Stimulated activated CD8-positive, alpha-beta memory T cell treated with anti-CD3 and anti-CD28 coated beads, Interleukin-4, amount 100 ng/mL, for 24 hours (primary cell): ENCODE measurements around the gene PDXK.
"Not testable (repeated sequence)": the region's sequence is repeated elsewhere in the genome, so short reads cannot be mapped to it uniquely, and the experiment has no call there.

Source experiments
- DNase-seq: peaks from one replicate; pipeline ENCODE4 v3.0.0-alpha.2; 2020; ENCODE audit warnings: low read depth

The PDXK gene

DNA sequence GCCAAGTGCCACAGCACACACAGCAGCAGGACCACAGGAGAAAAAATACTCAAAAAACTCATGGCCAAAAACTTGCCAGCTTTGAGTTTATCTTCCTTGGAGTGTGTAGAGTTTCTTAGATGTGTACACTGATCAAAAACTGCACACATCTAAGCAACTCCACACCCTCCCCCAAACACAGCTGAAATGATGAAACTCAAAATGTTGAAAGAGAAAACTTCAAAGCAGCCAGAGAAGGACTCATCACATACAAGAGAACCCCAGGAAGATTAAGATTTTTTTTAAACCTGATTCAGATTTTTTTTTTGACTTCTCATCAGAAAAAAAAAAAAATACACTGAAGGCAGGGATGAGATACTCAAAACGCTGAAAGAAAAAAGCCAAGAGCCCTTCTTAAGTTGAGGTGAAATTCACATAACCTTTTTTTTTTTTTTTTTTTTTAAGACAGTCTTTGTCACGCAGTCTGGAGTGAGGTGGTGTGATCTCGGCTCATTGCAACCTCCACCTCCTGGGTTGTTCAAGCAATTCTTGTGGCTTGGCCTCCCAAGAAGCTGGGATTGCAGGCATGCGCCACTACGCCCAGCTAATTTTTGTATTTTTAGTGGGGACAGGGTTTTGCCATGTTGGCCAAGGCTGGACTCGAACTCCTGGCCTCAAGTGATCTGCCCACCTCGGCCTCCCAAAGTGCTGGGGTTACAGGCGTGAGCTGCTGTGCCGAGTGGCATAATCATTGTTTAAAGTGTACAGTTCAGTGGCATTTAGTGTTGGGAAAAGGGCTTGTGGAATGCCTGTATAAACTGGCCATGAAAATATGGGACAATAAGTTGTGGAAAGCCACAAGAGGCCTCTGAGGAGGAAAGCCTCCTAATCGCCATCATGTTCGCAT, 20.9 kb upstream of the PDXK start:
- no peak for DNase-seq

DNA sequence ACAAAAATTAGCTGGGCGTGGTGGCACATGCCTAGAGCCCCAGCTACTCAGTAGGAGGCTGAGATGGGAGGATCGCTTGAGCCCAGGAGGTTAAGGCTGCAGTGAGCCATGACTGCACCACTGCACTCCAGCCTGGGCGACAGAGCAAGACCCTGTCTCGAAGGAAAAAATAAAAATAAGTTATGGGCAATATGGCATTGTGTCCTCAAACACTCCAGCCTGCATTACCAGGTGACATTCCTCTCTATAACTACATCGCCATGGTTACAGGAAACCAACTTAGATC, 19.5 kb upstream of the PDXK start:
- not testable (repeated sequence) for DNase-seq

DNA sequence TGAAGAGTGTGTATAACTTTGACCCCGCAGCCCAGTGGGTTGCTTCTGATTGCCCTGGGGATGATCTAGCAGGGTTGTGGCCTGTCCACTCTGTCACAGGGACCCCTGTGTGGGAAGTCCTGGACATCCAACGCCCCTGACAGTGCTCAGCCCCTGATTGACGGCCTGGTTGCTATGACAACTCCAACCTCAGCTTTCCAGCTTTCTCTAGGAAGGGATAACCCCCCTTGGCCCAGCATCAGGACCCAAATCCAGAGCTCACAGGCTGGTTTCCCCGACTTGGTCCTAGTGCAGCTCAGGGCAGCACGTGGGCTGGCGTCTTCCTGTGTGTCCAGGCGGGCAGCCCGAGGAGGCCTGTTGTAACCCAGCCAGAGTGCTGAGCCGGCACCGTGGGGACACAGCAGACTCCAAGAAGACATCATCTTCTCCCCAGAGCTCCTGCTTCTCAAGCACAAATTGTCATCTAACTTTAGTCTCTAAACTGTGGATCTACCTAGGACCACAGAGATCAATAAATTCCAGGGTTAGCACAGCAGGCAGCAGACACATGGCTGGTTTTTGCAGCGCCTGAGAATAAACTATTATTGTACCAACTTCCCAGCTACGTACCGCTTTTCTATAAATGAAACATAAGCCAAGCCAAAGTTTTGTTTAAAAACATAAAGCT, 18.9 kb upstream of the PDXK start:
- no peak for DNase-seq

DNA sequence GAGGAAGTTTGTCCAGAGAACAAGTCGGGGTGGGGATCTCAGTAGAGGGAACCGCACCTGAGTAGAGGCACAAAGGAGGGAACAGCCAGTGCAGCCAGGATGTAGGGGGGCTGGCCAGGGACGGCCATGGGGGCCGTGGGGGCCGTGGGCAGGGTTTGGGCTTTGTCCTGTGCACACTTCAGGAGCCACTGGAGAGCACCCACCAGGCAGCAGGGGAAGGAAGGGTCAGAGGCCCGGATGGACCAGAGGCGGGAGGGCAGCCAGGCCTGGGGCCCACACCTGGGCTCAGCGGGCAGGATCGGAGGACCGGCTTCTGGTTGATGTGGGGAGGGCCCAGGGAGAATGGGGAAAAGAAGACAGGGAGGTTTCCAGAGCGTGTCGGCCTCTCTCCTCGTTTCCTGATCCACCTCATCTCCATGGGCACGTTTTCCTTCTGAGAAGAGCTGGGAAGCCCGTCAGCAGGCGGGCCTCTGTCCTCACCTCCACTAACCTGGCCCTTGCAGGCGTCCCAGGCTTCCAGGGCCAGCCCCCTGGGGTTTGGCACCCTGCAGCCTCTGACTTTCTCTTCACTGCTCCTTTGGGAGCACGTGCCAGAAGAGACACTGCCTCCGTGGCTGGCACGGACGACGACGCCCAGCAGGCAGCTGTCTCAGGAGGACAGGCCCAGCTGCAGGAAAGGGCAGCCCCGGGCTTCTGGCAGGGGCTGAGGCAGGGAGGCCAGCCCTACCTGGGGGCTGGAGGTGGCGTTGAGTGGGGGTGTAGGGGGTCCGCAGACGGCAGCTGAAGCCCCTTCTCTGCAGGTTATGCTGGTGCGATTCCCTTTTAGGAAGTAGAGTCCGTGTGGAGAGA, 16.8 kb upstream of the PDXK start:
- no peak for DNase-seq

DNA sequence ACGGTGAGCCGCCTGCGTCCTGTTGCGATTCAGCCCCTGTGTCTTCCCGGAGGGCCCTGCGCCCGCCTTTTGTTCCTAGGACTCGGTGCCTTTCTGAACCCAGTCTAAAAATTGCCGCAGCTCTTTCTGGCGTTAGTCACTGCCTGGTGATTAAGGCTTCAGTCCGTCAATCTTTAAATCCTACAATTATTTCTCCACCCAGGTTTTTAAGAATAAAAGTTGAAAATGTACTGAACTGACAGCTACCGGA, 16.2 kb upstream of the PDXK start:
- no peak for DNase-seq

DNA sequence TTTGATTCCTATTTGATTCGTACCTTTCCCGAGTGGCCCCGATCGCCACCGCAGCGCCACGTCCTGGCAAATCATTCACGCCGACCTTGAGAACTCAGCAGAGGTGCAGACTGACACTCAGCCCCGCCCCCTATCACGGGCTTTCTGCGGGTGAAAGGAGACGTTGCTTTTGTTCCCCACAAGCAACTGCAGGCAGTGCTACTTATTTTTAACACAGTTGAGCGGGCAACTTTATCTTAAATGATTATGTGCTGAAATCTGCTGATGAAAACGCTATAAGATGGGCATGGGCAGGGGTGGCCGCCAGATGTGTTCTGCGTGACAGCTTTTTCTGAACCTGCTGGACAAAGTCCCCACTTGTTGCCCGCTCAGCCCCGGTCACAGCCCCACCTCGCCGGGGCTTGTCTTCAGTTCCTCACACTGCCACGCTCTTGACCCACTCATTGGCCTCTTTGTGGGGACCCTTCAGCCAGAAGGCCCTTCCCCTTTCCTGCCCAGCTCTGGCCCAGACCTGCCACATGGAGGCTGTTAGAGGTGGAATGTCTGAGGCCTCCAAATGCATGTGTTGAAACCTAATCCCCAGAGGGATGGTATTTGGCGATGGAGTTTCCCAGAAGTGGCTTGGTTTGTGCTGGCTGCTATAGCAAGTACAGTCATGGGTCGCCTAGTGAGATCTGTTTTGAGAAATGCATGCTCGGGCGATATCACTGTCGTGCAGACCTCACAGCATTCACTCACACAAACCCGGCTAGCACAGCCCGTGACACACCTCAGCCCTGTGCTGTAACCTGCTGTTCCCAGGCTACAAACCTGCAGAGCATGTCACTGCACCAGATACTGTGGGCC, 15.7 kb upstream of the PDXK start:
- DNase-seq, result no peak

DNA sequence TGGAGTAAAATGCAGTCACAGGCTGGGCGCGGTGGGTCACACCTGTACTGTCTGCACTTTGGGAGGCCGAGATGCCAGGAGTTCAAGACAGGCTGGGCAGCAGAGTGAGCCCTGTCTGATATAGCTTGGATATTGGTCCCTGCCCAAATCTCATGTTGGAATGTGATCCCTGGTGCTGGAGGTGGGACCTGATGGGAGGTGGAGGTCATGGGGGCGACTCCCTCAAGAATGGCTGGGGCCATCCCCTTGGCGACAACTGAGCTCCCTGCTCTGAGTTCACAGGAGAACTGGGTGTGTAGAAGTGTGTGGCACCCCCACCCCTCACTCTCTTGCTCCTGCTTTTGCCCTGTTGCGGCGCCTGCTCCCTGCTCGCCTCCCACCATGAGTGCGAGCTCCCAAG, 11.5 kb upstream of the PDXK start:
- no peak for DNase-seq

DNA sequence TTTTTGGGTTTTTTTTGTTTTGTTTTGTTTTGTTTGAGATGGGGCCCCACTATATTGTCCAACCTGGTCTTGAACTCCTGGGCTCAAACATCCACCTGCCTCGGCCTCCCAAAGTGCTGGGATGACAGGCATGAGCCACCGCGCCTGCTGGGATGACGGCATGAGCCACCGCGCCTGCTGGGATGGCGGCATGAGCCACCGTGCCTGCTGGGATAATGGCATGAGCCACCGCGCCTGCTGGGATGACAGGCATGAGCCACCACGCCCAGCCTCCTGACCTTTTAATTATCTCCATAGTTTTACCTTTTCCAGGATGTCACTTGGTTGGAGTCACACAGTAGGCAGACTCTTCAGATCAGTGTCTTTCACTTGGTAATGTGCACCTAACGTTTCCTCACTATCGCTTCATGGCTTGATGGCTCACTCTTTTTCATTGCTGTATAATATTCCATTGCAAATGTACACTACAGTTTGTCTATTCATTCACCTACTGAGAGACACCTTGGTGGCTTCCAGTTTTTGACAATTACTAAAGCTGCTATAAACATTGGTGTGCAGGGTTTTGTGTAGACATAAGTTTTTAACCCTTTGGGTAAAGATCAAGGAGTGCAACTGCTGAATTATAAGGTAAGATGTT, 10.1 kb upstream of the PDXK start:
- DNase-seq, result no peak

DNA sequence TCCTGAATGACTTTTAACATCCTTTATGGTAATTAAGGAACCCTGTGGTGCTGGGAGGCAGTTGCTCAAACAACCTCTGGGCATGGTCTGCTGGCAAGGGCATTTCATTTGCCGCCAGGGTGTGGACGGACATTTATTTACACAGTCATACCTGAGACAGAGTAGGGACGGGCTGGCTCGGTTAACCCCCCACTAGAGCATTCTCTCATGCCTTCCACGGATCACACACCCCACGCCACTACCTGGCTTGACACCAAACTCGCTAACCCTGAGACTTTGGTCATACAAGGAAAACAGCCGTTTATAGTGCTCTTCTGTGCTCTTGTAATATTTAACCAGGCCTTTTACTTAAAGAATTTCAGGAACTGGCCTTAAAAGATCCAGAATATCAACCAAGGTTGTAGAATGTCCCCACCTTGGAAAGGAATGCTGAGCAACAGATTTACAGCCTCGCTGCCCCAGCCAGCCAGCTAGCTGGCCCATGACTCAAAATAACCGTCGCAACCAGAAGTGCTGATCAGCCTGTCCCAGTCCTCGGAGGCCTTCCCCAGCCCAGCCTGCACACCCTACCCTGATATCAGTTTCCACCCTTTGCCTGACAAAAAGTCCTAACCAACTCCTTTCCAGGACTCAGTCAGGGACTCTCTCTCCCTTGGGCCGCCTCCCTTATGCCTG, 6.5 kb upstream of the PDXK start:
- DNase-seq, result no peak

DNA sequence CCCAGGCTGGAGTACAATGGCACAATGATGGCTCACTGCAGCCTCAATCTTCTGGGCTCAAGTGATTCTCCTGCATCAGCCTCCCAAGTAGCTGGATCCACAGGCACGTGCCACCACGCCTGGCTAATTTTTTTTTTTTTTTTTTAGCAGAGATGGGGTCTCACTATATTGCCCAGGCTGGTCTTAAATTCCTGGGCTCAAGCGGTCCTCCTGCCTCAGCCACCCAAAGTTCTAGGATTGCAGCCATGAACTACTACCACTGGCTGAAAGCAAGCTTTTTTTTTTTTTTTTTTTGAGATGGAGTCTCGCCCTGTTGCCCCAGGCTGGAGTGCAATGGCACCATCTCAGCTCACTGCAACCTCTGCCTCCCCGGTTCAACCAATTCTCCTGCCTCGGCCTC, 5.8 kb upstream of the PDXK start:
- DNase-seq, result not testable (repeated sequence)

DNA sequence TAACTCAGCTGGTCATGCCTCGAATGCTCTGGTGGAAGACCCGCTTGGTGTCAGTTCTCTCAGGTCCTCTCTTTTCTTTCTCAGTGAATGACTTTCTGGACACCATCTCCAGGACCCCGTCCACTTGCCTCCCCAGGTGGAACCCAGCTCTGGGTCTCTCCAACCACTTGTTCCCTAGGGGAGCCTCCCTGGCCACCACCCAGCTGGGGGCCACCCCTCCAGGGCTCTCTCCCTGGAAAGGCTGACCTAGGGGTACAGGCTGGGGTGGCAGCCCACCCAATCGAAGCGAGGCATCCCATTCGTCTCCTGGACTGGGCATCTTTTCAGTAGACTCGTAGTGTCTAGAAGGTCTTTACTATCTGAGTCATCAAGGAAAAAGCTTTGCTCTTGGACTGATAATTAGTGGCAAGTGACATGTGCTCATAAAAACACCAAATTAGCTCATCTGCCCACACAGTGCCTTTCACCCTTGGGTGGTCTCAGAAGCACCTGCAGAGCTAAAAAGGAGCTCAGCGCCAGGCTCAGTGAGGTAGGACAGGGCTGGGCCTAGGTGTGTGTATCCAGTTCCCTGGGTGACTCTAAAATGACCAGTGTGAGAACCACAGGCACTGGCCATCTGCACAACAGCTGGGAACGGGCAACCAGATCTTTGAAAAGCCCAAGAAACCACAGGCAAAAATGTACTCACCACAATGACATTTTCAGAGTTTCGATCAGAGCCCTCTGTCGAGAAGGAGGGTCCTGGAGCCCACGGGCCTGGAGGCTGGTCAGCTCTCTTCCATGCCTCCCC, 2.4 kb upstream of the PDXK start:
- DNase-seq, result no peak

DNA sequence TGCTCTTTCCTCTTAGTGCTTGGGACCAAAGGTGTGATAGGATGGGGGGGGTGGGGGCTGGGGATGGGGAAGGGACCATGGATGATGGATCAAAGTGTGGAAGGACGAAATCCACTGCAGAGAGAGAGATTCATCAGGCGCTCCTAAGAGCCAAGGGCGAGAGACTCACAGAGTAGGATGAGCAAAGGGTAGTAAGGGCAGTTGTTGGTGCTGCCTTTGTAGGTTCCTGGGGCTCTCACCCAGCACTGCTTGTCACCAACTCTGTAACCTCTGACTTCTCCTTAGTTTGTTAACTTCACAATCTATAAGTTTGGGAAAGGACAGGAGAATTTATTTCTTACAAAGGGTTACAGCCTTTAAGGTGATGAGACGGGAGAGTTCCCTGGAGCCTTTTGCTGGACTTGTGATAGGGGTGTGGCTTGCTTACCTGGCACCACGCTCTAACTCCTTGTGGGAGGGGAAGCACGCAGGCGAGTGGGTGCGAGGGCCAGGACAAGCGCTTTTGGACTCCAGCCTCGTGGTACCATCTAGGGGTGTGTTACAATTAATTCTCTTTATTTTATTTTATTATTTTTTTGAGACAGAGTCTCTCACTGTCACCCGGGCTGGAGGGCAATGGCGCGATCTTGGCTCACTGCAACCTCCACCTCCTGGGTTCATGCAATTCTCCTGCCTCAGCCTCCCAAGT, 1.6 kb upstream of the PDXK start:
- no peak for DNase-seq

DNA sequence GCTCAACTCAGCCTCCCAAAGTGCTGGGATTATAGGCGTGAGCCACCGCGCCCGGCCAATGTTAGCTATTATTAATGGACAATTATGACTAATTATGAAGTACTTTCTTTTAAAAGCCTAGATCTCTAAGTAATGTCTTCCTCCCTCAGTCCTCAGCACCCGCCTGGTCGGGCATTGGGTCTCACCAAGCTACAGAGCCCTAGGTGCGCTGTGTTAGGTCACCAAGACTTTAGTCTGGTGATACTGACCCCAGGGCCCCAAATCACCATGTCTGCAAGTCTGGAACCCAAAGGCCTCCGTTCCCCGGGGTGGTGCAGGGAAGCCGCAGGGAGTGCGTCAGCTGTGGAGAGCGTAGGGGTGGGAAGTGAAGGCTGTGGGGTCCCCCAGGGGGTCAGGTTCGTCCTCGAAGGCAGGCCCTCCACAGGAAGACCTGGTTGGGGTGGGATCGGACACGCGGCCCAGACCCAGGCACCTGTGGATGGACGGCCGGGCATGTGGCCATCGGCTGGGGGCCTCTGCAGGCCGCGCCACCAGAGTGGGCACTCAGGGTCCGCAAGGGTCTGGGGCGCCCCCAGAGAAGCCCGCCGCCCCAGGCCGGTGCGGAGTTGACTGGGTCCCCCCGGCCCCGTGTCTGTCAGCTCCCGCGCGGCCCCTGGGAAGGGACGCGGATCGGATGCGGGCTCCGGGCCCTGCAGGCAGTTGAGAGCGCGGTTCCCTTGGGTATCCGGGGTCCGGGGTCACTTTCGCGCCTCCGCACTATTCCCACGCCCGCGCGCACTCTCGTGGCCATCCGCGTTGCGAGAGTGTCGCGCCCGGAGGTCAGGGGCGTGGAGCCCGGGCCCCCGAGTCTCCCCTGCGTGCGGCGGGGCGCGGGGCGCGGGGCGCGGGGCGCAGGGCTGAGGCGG, 710 bp upstream of the PDXK start:
- DNase-seq, result no peak

DNA sequence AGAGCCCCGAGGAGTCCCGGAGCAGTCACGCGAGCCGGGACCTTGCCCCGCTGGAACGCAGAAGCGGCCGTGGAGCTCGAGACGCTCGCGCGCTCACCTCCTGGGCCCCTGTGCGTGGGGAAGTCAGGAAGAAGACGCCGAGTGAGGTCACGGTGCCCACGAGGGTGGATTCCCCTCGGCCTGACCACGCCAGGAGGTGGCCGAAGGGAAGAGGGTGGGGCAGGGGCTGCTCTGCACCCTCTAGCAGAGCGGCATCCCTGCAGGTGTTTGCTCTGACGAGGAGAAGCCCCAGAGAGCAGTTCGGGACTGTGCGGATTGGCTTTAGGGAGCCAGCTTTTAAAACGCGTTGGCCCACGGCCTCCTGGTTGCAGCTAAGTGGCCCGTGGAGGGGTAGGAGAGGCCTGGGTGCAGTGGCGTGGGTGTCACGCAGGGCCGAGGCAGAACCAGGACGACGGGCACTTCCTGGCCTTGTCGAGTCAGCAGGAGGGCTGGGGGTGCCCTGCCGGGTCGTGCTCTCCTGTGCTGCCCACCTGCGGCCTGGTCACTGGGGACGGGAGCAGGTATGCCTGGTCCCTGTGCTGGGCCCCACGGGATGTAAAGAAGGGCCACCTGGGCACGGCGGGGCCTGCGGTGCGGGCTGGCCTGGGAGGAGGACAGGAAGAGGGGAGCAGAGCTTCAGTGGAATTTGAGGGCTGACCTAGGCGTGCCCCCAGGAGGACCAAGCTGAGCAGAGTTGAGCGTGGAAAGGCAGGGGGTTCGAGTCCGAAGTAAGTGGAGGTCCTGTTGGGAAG, 1.0 kb downstream of the PDXK start:
- no peak for DNase-seq

DNA sequence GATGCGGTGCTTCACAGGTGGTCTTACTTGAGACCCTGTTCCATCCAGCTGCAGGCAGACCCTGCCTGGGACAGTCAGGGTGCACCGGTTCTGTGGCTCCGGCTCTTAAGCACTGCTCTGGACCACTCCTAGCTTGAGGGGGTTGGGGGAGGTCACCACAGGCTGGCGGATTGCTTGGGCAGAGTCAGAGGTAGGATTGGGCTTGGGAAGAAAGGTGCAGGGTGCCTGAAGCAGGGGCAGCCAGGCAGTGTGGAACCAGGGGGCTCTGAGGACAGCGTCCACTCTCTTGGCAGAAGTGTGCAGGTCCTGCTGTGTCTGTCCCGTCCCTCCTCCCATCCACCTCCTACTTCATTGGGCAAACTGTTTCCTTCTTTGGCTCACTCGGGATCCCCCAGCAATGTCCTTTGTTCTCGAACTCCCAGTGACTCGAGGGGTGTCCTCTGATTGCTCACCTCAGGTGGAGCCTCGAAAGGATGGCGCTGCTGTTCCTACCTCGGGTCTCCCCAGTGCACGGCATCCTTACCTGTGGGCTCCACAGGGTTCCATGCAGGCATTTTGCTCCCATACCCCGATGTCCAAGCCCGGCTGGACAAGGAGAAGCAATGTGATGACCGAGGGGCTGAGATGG, 1.7 kb downstream of the PDXK start:
- no peak for DNase-seq

DNA sequence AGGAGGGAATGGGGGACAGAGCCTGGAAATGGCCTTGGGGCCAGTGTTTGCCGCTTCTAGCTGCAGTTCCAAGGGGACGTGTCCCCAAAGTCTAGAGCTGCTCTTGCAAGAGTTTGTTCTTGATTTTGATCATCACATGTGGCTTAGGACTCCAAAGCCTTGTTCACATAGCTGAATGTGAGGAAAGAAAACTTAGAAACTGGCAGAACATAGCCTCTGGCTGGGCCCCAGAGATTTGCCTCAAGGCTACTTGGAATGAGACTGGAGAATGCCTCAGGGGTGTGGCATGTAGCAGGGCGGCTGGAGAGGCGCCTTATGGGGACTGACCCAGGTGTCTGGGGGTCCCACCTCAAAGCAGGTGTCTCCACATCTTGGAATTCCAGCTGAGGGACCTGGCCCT, 2.3 kb downstream of the PDXK start:
- DNase-seq, result no peak

DNA sequence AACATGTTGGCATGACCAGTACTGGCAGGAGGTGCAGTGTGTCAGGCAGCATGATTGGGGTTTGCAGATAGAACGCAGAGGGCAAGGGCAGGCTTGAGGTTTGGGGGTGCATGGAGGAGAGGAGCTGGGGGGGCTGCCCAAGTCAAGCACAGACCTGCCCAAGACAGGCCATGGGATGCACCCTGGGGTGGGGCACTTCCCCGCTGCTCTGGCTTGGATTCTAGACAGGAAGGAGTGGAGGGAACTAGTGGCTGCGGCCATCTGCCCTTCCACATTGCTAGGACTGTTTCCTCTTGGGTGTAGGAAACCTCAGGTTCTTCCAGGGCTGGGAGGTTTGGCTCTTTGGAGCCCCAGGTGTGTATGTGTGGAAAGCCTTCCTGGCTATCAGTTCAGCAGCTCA, 3.0 kb downstream of the PDXK start:
- no peak for DNase-seq

DNA sequence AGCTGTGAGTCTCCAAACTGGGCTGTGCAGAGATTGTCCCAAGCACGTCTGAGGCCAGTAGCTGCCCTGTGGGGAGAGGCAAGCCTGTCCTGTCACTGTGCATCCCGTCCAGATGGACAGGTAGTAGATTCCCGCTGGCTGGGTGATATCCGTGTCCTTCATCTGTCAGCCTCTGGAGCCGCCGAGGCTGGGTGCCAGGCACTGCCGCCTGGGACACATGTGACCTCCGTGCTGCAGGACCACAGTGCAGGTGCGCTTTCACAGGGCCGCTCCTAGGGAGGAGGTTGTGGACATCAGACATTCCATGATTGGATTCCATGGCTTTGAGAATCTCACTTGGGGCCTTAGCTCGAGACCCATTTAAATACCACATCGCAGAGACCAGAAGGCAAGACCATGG, 4.7 kb downstream of the PDXK start:
- no peak for DNase-seq
